ENCODE results near the gene GPR37L1. TPM values are rescaled to one million over a fixed set of nuclear protein-coding genes. Genes with fewer than 3 reads are reported as not detected.

Gene GPR37L1
- total RNA-seq, 2 experiments from 2014 or later: not detected

DNA sequence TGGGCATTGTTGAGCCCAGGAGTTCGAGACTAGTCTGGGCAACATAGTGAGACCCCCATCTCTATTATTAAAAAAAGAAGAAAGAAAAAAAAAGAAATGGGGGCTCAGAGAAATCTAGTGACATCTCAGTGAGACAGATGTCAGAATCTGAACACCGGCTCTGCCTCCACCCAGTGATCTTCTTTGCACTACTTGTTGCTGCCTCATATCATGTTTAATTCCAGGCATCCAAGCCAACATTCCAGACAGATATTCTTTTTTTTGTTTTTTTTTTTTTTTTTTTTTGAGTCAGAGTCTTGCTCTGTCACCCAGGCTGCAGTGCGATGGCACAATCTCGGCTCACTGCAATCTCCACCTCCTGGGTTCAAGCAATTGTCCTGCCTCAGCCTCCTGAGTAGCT, 26.8 kb downstream of the GPR37L1 start:
- no peak overlapping the region for H3K4me3 Mint-ChIP-seq
- H3K4me1 Mint-ChIP-seq: peaks cover 15% of the 10 kb centered on the region
- ATAC-seq: no peak
- no peak for DNase-seq
- ChIA-PET CTCF (interaction anchor here (1.2 kb wide), 1 partner anchor 11 kb away, joined by 3 read pairs; the partner anchor contains the start of gene PTPN7), POLR2A (interaction anchor here (0.6 kb wide), 1 partner anchor 20 kb away, joined by 4 read pairs; no protein-coding TSS in a partner anchor)
- no peak overlapping the region for H3K27ac Mint-ChIP-seq
- H3K9me3 Mint-ChIP-seq (ENCODE audit: low read depth): no peaks in the 10 kb centered on the region
- peaks cover 59% of the 10 kb centered on the region for H3K36me3 Mint-ChIP-seq (ENCODE audit: low read depth)
- intact Hi-C loops (cut with DNase I, micrococcal nuclease): loop anchor here in 1 of 2 experiments (10.0 kb wide), 1 partner anchor 645 kb away; the partner anchor contains the start of gene CSRP1
- H3K27me3 Mint-ChIP-seq: no peaks in the 10 kb centered on the region

- no peak for DNase-seq
- intact Hi-C loops (cut with DNase I, micrococcal nuclease): no loop called here
- no peaks in the 10 kb centered on the region for H3K9me3 Mint-ChIP-seq (ENCODE audit: low read depth)
- peaks cover 64% of the 10 kb centered on the region for H3K36me3 Mint-ChIP-seq (ENCODE audit: low read depth)
- ChIA-PET CTCF (interaction anchor here (1.2 kb wide), 1 partner anchor 10 kb away, joined by 3 read pairs; the partner anchor contains the start of gene PTPN7), POLR2A (interaction anchor here (0.6 kb wide), 1 partner anchor 21 kb away, joined by 4 read pairs; no protein-coding TSS in a partner anchor)
- H3K27ac Mint-ChIP-seq: no peak overlapping the region
- H3K4me3 Mint-ChIP-seq: no peak overlapping the region
- H3K27me3 Mint-ChIP-seq: no peaks in the 10 kb centered on the region
- H3K4me1 Mint-ChIP-seq: peaks cover 19% of the 10 kb centered on the region
- no peak for ATAC-seq
Observed at GRCh38 chr1:202150187-202150586, 27.5 kb downstream of the GPR37L1 start.

- Mint-ChIP-seq H3K9me3 (ENCODE audit: low read depth) (no peaks in the 10 kb centered on the region), H3K27ac (peak overlapping the region; percentile 29), H3K4me1 (peaks cover 19% of the 10 kb centered on the region), H3K27me3 (no peaks in the 10 kb centered on the region), H3K4me3 (no peak overlapping the region), H3K36me3 (ENCODE audit: low read depth) (peaks cover 68% of the 10 kb centered on the region)
- intact Hi-C loops (cut with DNase I, micrococcal nuclease): no loop called here
- ChIA-PET POLR2A (no interaction called here), CTCF (interaction anchor here (1.2 to 1.9 kb wide), 2 partner anchors 10 kb away, joined by 3 to 13 read pairs; partner anchors contain the start of gene PTPN7)
- ATAC-seq (no peak), DNase-seq (no peak)
Observed at GRCh38 chr1:202150602-202151001, 27.9 kb downstream of the GPR37L1 start.

- Mint-ChIP-seq H3K4me1 (peaks cover 22% of the 10 kb centered on the region), H3K27ac (no peak overlapping the region), H3K9me3 (ENCODE audit: low read depth) (no peaks in the 10 kb centered on the region), H3K4me3 (no peak overlapping the region), H3K27me3 (no peaks in the 10 kb centered on the region), H3K36me3 (ENCODE audit: low read depth) (peaks cover 71% of the 10 kb centered on the region)
- POLR2A ChIA-PET: no interaction called here
- no peak for DNase-seq
- intact Hi-C loops (cut with DNase I, micrococcal nuclease): no loop called here
- CTCF ChIA-PET: interaction anchor here (0.8 to 1.9 kb wide), 4 partner anchors 9 to 336 kb away, joined by 3 to 13 read pairs (median 3); partner anchors contain the start of gene PTPN7
- ATAC-seq: no peak
Observed at GRCh38 chr1:202151045-202151444, 28.3 kb downstream of the GPR37L1 start.

GRCh38 chr1:202152399-202152798, 29.7 kb downstream of the GPR37L1 start:
- DNase-seq: no peak
- no peaks in the 10 kb centered on the region for H3K9me3 Mint-ChIP-seq (ENCODE audit: low read depth)
- ChIA-PET CTCF (interaction anchor here (0.9 to 1.9 kb wide), 3 partner anchors 8 to 14 kb away, joined by 3 to 13 read pairs (median 3); partner anchors contain the start of gene PTPN7), POLR2A (no interaction called here)
- H3K36me3 Mint-ChIP-seq (ENCODE audit: low read depth): peaks cover 83% of the 10 kb centered on the region
- H3K4me3 Mint-ChIP-seq: no peak overlapping the region
- no peak overlapping the region for H3K27ac Mint-ChIP-seq
- peaks cover 32% of the 10 kb centered on the region for H3K4me1 Mint-ChIP-seq
- no peaks in the 10 kb centered on the region for H3K27me3 Mint-ChIP-seq
- intact Hi-C loops (cut with DNase I, micrococcal nuclease): no loop called here
- ATAC-seq: no peak

DNA sequence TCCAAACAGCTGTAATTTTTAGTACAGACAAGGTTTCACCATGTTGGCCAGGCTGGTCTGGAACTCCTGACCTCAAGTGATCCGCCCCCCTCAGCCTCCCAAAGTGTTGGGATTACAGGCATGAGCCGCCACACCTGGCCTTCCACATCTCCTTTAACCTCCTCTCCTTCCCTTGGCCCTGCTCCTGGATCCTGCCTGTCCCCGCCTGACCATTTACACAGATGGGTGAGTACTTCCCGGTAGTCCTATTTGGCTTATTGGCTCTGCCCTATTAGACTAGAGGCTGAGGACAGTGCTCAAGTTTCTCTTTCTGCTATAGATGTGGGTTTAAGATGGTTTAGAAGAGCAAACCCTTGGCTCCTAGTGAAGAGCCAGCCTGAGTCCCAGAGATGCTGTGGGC, 30.6 kb downstream of the GPR37L1 start:
- POLR2A ChIA-PET: no interaction called here
- Mint-ChIP-seq H3K36me3 (ENCODE audit: low read depth) (peaks cover 83% of the 10 kb centered on the region), H3K4me1 (peaks cover 38% of the 10 kb centered on the region), H3K4me3 (no peak overlapping the region), H3K9me3 (ENCODE audit: low read depth) (no peaks in the 10 kb centered on the region), H3K27me3 (no peaks in the 10 kb centered on the region), H3K27ac (peak overlapping the region; percentile 58)
- no peak for DNase-seq
- ATAC-seq: no peak
- CTCF ChIA-PET: interaction anchor here (0.6 to 2.1 kb wide), 2 partner anchors 154 to 964 kb away, joined by 3 to 6 read pairs; no protein-coding TSS in a partner anchor
- intact Hi-C loops (cut with DNase I, micrococcal nuclease): no loop called here

DNA sequence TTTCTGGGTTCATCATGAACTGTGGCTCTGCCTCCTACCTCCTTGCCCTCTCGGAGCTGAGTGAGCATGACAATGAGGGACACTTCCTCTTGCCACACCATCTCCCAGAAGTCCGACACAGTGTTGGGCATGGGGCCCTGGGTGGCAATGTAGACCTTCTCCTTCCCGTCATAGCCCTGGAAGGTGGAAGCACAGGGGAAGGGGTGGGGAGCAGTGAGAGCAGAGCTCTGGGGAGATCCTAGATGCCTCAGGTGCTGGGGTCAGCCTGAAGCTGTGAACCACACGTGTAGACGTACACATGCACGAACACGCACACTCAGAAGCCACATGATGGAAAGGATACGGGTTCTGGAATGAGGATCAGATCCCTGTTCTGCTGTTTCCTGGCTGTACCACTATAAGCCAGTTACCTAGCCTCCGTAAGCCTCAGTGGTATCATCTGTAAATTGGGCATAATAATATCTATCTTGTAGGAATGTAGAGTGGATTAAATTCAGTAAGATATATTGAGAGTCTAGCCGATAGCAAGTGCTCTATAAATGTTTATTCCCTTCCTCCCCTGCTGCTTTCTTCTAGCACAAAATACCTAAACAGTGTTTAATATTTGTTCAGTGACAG, 31.5 kb downstream of the GPR37L1 start:
- intact Hi-C loops (cut with DNase I, micrococcal nuclease): no loop called here
- DNase-seq: no peak

DNA sequence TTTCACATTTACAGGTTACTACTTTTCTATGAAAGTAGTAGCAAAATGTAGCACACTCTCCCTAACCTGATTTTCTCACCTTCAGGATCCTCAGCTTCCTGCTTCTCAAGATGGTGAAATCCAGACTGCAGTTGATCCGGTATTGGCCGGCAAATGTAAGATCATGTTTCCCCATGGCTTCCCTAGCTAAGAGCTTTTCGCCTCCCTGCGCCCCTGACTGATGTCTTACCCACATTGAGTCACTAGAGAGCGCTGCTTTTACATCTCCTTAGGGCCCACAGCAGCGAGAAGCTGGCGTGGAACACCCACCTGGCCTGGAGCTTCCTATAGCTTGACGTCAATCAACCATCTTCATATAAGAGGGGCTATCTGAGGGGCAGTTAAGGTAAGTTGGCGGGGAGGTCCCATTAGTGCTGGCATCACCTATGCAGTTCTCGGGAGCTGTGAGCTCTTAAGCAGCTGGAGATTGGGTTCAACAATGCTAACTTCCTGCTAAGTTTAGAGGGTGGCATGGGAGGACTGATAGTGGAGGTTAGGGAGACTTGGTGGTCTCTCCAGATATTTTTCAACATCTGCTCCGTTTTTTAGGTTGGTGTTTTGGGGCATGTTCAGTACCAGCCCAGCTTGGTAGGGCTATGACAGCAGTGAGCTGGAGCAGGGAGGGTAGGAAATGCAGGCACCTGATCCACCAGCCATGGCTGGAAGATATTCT, 32.2 kb downstream of the GPR37L1 start:
- Mint-ChIP-seq H3K4me1 (peaks cover 47% of the 10 kb centered on the region), H3K27me3 (no peaks in the 10 kb centered on the region), H3K9me3 (ENCODE audit: low read depth) (no peaks in the 10 kb centered on the region), H3K36me3 (ENCODE audit: low read depth) (peaks cover 88% of the 10 kb centered on the region), H3K4me3 (no peak overlapping the region), H3K27ac (peak overlapping the region; percentile 78)
- peak; percentile 67 for DNase-seq
- CTCF ChIA-PET: interaction anchor here (0.5 to 2.1 kb wide), 20 partner anchors 8 to 626 kb away, joined by 3 to 11 read pairs (median 4); partner anchors contain the start of gene UBE2T
- ATAC-seq: peak; percentile 63
- POLR2A ChIA-PET: interaction anchor here (0.6 to 1.4 kb wide), 6 partner anchors 7 to 190 kb away, joined by 3 to 9 read pairs (median 4); no protein-coding TSS in a partner anchor
- intact Hi-C loops (cut with DNase I, micrococcal nuclease): no loop called here

More for the DNA sequence above, 31.5 kb downstream of the GPR37L1 start:
- ATAC-seq: no peak
- peaks cover 45% of the 10 kb centered on the region for H3K4me1 Mint-ChIP-seq
- H3K9me3 Mint-ChIP-seq (ENCODE audit: low read depth): no peaks in the 10 kb centered on the region
- H3K27me3 Mint-ChIP-seq: no peaks in the 10 kb centered on the region
- POLR2A ChIA-PET: interaction anchor here (0.8 to 1.4 kb wide), 4 partner anchors 8 to 189 kb away, joined by 3 to 6 read pairs (median 4); no protein-coding TSS in a partner anchor
- H3K27ac Mint-ChIP-seq: peak overlapping the region; percentile 78
- H3K36me3 Mint-ChIP-seq (ENCODE audit: low read depth): peaks cover 84% of the 10 kb centered on the region
- CTCF ChIA-PET: interaction anchor here (0.5 to 2.1 kb wide), 18 partner anchors 8 to 571 kb away, joined by 3 to 11 read pairs (median 4); partner anchors contain the start of gene UBE2T
- H3K4me3 Mint-ChIP-seq: no peak overlapping the region

DNA sequence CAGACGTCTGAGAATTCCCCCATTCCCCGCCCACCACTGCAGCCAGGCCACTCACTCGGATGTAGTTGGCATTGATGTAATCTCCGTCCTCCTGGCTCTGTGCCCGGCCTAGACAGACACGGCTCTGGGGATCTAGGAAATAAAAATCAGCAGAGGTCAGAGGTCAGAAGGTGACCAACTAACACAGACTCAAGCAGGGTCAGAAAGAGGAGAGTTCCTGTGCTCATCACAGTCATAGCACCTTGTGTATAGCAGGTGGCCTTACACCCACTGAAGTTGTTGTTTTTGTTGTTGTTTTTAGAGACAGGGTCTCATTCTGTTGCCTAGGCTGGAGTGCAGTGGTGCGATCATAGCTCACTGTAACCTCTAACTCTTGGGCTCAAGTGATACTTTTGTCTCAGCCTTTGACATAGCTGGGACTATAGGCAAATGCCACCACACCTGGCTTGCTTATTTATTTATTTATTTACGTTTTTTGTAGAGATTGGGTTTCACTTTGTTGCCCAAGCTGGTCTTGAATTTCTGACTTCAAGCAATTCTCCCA, 32.8 kb downstream of the GPR37L1 start:
- DNase-seq (no peak), ATAC-seq (no peak)
- peaks cover 47% of the 10 kb centered on the region for H3K4me1 Mint-ChIP-seq
- no peaks in the 10 kb centered on the region for H3K9me3 Mint-ChIP-seq (ENCODE audit: low read depth)
- peaks cover 89% of the 10 kb centered on the region for H3K36me3 Mint-ChIP-seq (ENCODE audit: low read depth)
- H3K4me3 Mint-ChIP-seq: no peak overlapping the region
- intact Hi-C loops (cut with DNase I, micrococcal nuclease): no loop called here
- ChIA-PET CTCF (interaction anchor here (0.6 to 2.1 kb wide), 16 partner anchors 7 to 626 kb away, joined by 3 to 11 read pairs (median 4); partner anchors contain the start of gene UBE2T), POLR2A (interaction anchor here (0.6 to 1.6 kb wide), 6 partner anchors 9 to 690 kb away, joined by 3 to 9 read pairs (median 4); no protein-coding TSS in a partner anchor)
- no peak overlapping the region for H3K27ac Mint-ChIP-seq
- H3K27me3 Mint-ChIP-seq: no peaks in the 10 kb centered on the region

DNA sequence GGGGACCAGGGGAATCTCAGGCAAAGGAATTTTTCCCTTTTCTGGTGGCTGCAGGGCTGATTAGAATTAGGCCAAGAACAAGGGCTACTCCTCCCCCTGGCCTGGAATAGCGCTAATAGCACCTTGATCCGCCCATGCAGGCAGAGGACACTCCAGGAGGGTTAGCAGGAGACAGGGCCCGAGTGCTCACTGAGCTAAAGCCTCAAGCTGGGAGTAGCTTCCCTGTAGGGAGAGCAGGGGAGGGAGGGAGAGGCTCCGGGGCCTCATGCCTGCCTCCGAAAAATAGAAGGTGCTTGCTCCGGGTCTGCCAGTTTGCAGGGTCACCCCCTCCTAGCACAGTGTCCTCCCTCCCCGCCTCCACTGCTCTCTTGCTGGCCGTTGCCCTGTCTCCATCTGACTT, 33.9 kb downstream of the GPR37L1 start:
- CTCF ChIA-PET: interaction anchor here (0.6 kb wide), 1 partner anchor 56 kb away, joined by 3 read pairs; no protein-coding TSS in a partner anchor
- no peaks in the 10 kb centered on the region for H3K27me3 Mint-ChIP-seq
- DNase-seq (no peak), ATAC-seq (no peak)
- H3K27ac Mint-ChIP-seq: no peak overlapping the region
- intact Hi-C loops (cut with DNase I, micrococcal nuclease): no loop called here
- no peaks in the 10 kb centered on the region for H3K9me3 Mint-ChIP-seq (ENCODE audit: low read depth)
- peaks cover 79% of the 10 kb centered on the region for H3K36me3 Mint-ChIP-seq (ENCODE audit: low read depth)
- H3K4me1 Mint-ChIP-seq: peaks cover 55% of the 10 kb centered on the region
- no peak overlapping the region for H3K4me3 Mint-ChIP-seq
- POLR2A ChIA-PET: interaction anchor here (1.6 kb wide), 1 partner anchor 14 kb away, joined by 5 read pairs; no protein-coding TSS in a partner anchor

- Mint-ChIP-seq H3K27ac (peak overlapping the region; percentile 63), H3K4me3 (peak overlapping the region; percentile 97), H3K9me3 (ENCODE audit: low read depth) (no peaks in the 10 kb centered on the region), H3K36me3 (ENCODE audit: low read depth) (peaks cover 67% of the 10 kb centered on the region), H3K4me1 (peaks cover 69% of the 10 kb centered on the region), H3K27me3 (no peaks in the 10 kb centered on the region)
- POLR2A ChIA-PET: no interaction called here
- intact Hi-C loops (cut with DNase I, micrococcal nuclease): no loop called here
- CTCF ChIA-PET: no interaction called here
- no peak for DNase-seq
- ATAC-seq: no peak
Observed at GRCh38 chr1:202157945-202158344, 35.2 kb downstream of the GPR37L1 start.
